Right kidney (tissue), 1 donor: ENCODE results near the gene TM7SF3.

Source experiments
- DNase-seq: peaks from one replicate; pipeline ENCODE4 v3.0.0-alpha.2; 2016

The TM7SF3 gene

GRCh38 chr12:26929590-26929989 lies 84.6 kb downstream of the TM7SF3 start:
- no peak for DNase-seq

GRCh38 chr12:26928661-26929060 lies 85.5 kb downstream of the TM7SF3 start:
- no peak for DNase-seq
